Nephron (organoid): Measurements from ENCODE around the gene SIK2.
A peak's percentile ranks its signal among the peaks of the same experiment; 100 is the strongest.

Experiments used
- H3K27ac Mint-ChIP-seq, 3 experiments: 2 replicates each; pipeline ENCODE4 v1.8.0; 2020; ENCODE audit warnings: mixed read lengths in 3 of 3, mild to moderate bottlenecking in 2 of 3, moderate library complexity in 1 of 3
- H3K27me3 Mint-ChIP-seq: 2 replicates; pipeline ENCODE4 v1.8.0; 2021; ENCODE audit warnings: low read depth, mild to moderate bottlenecking, moderate library complexity, mixed read lengths
- H3K36me3 Mint-ChIP-seq: 2 replicates; pipeline ENCODE4 v1.8.0; 2020; ENCODE audit warnings: low read depth, mixed read lengths
- H3K4me1 Mint-ChIP-seq: 2 replicates; pipeline ENCODE4 v1.8.0; 2020; ENCODE audit warnings: mixed read lengths
- H3K4me3 Mint-ChIP-seq, 3 experiments: 2 replicates each; pipeline ENCODE4 v1.8.0; 2020; ENCODE audit warnings: mild to moderate bottlenecking in 3 of 3, mixed read lengths in 3 of 3, moderate library complexity in 2 of 3
- H3K9me3 Mint-ChIP-seq: 2 replicates; pipeline ENCODE4 v1.8.0; 2020; ENCODE audit warnings: mixed read lengths
- CTCF ChIP-seq, 3 experiments: fragments of 200-600 bp; sonication (generic); IDR thresholded peaks; one replicate each; pipeline ENCODE4 v1.5.0; 2021; ENCODE audit warnings: antibody characterized with exemption in 3 of 3; ENCODE audit not compliant: unreplicated experiment in 3 of 3

Gene SIK2

GRCh38 chr11:111631024-111631665, 28.9 kb downstream of the SIK2 start:
- H3K36me3 Mint-ChIP-seq, result peaks cover 24% of the 10 kb centered on the region
- H3K4me1 Mint-ChIP-seq, result peaks cover 26% of the 10 kb centered on the region
- H3K9me3 Mint-ChIP-seq, result no peaks in the 10 kb centered on the region
- no peak for TF ChIP-seq CTCF (IDR thresholded peaks at IDR 0.05; ENCODE audit: unreplicated experiment in 3 of 3)
- H3K27ac Mint-ChIP-seq, result no peak overlapping the region
- no peak overlapping the region for H3K4me3 Mint-ChIP-seq
- no peaks in the 10 kb centered on the region for H3K27me3 Mint-ChIP-seq

DNA sequence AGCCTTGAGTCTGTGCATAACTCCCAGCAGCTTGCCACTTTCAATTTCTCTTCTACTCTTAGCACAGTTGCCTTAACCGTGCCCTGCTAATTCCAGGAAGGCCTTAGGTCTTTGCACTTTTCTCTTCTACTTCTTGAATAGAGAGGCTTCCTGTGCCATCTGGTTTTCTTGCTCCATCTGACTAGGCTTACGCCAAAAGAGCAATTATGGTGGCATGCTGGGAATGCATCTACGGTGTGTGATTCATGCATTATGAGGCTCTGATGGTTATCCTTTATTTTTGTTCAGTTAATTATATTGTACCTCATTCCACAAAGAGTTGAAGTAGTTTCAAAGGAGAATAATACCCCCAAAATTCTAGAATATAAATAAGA, 29.4 kb downstream of the SIK2 start:
- no peak for TF ChIP-seq CTCF (IDR thresholded peaks at IDR 0.05; ENCODE audit: unreplicated experiment in 3 of 3)
- Mint-ChIP-seq H3K9me3 (no peaks in the 10 kb centered on the region), H3K4me3 (no peak overlapping the region), H3K27me3 (no peaks in the 10 kb centered on the region), H3K36me3 (peaks cover 24% of the 10 kb centered on the region), H3K27ac (no peak overlapping the region), H3K4me1 (peaks cover 30% of the 10 kb centered on the region)

DNA sequence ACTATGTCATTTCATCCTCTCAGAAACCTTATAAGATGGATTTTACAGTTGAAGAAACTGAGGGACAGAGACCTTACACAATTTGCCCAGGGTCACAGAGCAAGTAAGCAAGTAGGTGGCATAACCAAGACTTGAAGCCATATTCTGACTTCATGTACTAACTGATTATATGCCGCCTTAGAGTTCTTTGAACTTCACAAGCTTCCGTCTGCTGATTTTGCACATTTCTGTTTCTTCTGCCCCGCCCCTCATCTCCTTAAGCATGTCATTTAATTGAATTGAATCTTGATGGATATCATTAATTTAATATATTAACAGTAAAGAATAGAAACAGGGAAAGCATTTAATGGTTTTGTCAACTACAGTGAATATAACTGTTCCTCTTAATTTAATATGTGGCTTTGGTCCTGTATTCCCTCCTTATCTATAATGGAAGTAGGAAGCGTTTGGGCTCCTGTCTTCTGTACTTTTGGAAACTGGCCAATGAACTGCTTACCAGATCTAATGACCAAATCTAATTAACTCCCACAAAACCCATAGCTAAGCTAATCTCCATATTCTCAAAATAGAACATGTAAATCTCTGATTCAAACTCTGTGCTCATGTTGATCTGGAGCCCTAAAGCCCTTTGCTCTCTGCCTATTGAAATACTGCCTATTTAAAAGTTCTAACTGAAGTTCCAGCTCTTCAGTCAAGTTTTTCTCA, 30.4 kb downstream of the SIK2 start:
- no peak for TF ChIP-seq CTCF (IDR thresholded peaks at IDR 0.05; ENCODE audit: unreplicated experiment in 3 of 3)
- peaks cover 30% of the 10 kb centered on the region for H3K4me1 Mint-ChIP-seq

GRCh38 chr11:111633248-111633647, 31.0 kb downstream of the SIK2 start:
- H3K27ac Mint-ChIP-seq, result peak overlapping the region; percentile 1 to 62 (median 7)
- peaks cover 28% of the 10 kb centered on the region for H3K36me3 Mint-ChIP-seq
- peaks cover 30% of the 10 kb centered on the region for H3K4me1 Mint-ChIP-seq
- no peaks in the 10 kb centered on the region for H3K9me3 Mint-ChIP-seq
- H3K4me3 Mint-ChIP-seq, result no peak overlapping the region
- no peak for TF ChIP-seq CTCF (IDR thresholded peaks at IDR 0.05; ENCODE audit: unreplicated experiment in 3 of 3)
- no peaks in the 10 kb centered on the region for H3K27me3 Mint-ChIP-seq

More for the DNA sequence above, 30.4 kb downstream of the SIK2 start:
- H3K9me3 Mint-ChIP-seq, result no peaks in the 10 kb centered on the region
- peaks cover 23% of the 10 kb centered on the region for H3K36me3 Mint-ChIP-seq
- no peak overlapping the region for H3K4me3 Mint-ChIP-seq
- H3K27me3 Mint-ChIP-seq, result no peaks in the 10 kb centered on the region
- H3K27ac Mint-ChIP-seq, result peak overlapping the region; percentile 1 to 62 (median 7)

DNA sequence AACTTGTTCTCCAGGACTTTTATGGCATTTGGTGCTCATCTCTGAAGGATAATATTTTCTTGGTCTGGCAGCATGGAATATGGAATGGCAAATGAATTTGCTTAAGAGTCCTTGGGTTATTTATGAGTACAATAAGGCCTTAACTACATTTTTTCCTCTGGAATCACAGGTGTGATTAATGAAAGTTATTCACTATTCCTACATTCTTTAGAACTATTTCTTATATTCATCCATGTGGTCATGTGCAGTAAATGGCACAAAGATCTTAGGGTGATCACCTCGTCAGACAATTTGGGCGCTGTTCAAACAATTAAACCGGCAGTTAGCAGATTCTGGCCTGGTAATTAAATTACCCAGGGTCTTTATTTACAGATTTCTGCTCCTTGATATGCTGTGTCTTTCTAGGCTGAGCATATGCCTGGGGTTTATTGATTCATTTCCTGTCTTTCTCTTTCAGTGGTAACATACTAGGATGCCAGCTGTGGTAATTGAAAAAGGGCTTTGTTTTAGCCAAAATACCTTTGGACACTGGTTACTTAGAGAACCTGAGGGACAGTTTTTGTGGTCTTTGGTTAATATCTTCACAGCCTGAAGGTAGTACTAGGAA, 31.6 kb downstream of the SIK2 start:
- Mint-ChIP-seq H3K4me3 (no peak overlapping the region), H3K27me3 (no peaks in the 10 kb centered on the region), H3K36me3 (peaks cover 30% of the 10 kb centered on the region), H3K27ac (peak overlapping the region; percentile 12 to 62 (median 25)), H3K9me3 (no peaks in the 10 kb centered on the region), H3K4me1 (peaks cover 30% of the 10 kb centered on the region)
- no peak for TF ChIP-seq CTCF (IDR thresholded peaks at IDR 0.05; ENCODE audit: unreplicated experiment in 3 of 3)
